ENCODE data around the gene TUBG1.

DNA sequence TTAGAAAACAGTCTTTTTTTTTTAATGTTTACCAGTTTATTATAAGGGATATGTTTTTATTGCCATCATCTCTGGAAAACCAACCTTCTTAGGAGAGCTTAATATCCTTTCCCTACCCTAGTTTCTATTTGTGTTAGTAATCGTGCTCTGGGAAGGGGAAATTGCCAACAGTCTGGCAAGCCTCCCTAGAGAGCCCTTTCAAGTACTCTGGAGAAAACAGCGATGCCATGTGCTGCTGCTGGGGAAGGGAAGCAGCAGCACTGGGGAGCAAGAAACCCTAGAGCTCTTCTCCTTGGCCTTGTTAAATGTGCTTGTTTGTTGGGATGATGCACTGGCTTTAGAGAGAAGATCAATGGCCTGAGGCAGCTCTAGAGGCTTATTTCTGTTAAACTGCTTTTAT, 10.6 kb upstream of the TUBG1 start:
- TF ChIP-seq CTCF (IDR thresholded peaks at IDR 0.05 in 8 of 11, conservative IDR thresholded peaks at IDR 0.05 in 3 of 11) (no peak), POLR2A (IDR thresholded peaks at IDR 0.05) (no peak), POLR2AphosphoS5 (IDR thresholded peaks at IDR 0.05) (no peak)

Measured in spleen (tissue), 7 donors.